Common myeloid progenitor, CD34-positive (primary cell): ENCODE results near the gene RXRG.
A peak's percentile ranks its signal among the peaks of the same experiment; 100 is the strongest.

Source experiments
- CTCF ChIA-PET: fragments of 350-600 bp; sonication (Branson Sonifier 250); formaldehyde crosslinking; loops from one replicate; lab custom pipeline; 2021; ENCODE audit warnings: antibody characterized with exemption; lab: Charles Lee
- POLR2A ChIA-PET: fragments of 350-600 bp; sonication (Branson Sonifier 250); formaldehyde crosslinking; loops from one replicate; lab custom pipeline; 2021; ENCODE audit warnings: antibody characterized with exemption; lab: Charles Lee
- DNase-seq, 3 donors: peaks; one replicate each; pipeline versions ENCODE4 v3.0.0 to v3.0.0-alpha.2; 2013
- H3K27ac ChIP-seq, 2 experiments: 1 replicate in 1 of 2; 2 replicates in 1 of 2; pipeline ENCODE4 v1.7.0; 2013; ENCODE audit warnings: inconsistent platforms in 2 of 2, low read length in 2 of 2, mild to moderate bottlenecking in 2 of 2, low read depth in 1 of 2, moderate library complexity in 1 of 2; ENCODE audit not compliant: severe bottlenecking in 2 of 2, insufficient read depth in 1 of 2, poor library complexity in 1 of 2
- H3K27me3 ChIP-seq, 5 experiments: replicated peaks in 2 of 5; 1 replicate in 3 of 5; 2 replicates in 2 of 5; pipeline versions ENCODE4 v1.6.1 to v1.7.0; 2013; ENCODE audit warnings: low read length in 4 of 5, mild to moderate bottlenecking in 2 of 5, moderate library complexity in 2 of 5, inconsistent platforms in 1 of 5; ENCODE audit not compliant: insufficient read depth in 5 of 5, control insufficient read depth in 4 of 5
- H3K36me3 ChIP-seq, 4 experiments: 1 replicate in 2 of 4; 2 replicates in 2 of 4; pipeline versions ENCODE4 v1.6.1 to v1.7.0; 2013; ENCODE audit warnings: low read length in 3 of 4, control low read depth in 1 of 4, mild to moderate bottlenecking in 1 of 4; ENCODE audit not compliant: control insufficient read depth in 4 of 4, insufficient read depth in 4 of 4
- H3K4me1 ChIP-seq, 4 experiments: 1 replicate in 3 of 4; 2 replicates in 1 of 4; pipeline versions ENCODE4 v1.6.1 to v1.7.1; 2013; ENCODE audit warnings: low read length in 3 of 4, mild to moderate bottlenecking in 3 of 4, control low read depth in 1 of 4, inconsistent platforms in 1 of 4, moderate library complexity in 1 of 4; ENCODE audit not compliant: control insufficient read depth in 4 of 4, insufficient read depth in 4 of 4; ENCODE audit errors: control extremely low read depth in 1 of 4
- H3K4me3 ChIP-seq, 7 experiments: 1 replicate in 4 of 7; 2 replicates in 3 of 7; pipeline versions ENCODE4 v1.5.1 to v1.7.0; 2013; ENCODE audit warnings: mild to moderate bottlenecking in 7 of 7, low read length in 6 of 7, moderate library complexity in 6 of 7, inconsistent platforms in 2 of 7, low read depth in 2 of 7, control low read depth in 1 of 7; ENCODE audit not compliant: insufficient read depth in 4 of 7, control insufficient read depth in 1 of 7; ENCODE audit errors: extremely low read depth in 1 of 7
- H3K9me3 ChIP-seq, 5 experiments: 1 replicate in 4 of 5; 2 replicates in 1 of 5; pipeline versions ENCODE4 v1.6.1 to v1.7.1; 2013; ENCODE audit warnings: low read length in 4 of 5, mild to moderate bottlenecking in 2 of 5, inconsistent platforms in 1 of 5, low read depth in 1 of 5, moderate library complexity in 1 of 5; ENCODE audit not compliant: control insufficient read depth in 4 of 5, insufficient read depth in 2 of 5; ENCODE audit errors: control extremely low read depth in 1 of 5
- WGBS: methylation state at CpG from one replicate; pipeline ENCODE4 v1.1.5; 2013; ENCODE audit not compliant: insufficient coverage; 5-methylcytosine and 5-hydroxymethylcytosine counted together

RXRG gene

DNA sequence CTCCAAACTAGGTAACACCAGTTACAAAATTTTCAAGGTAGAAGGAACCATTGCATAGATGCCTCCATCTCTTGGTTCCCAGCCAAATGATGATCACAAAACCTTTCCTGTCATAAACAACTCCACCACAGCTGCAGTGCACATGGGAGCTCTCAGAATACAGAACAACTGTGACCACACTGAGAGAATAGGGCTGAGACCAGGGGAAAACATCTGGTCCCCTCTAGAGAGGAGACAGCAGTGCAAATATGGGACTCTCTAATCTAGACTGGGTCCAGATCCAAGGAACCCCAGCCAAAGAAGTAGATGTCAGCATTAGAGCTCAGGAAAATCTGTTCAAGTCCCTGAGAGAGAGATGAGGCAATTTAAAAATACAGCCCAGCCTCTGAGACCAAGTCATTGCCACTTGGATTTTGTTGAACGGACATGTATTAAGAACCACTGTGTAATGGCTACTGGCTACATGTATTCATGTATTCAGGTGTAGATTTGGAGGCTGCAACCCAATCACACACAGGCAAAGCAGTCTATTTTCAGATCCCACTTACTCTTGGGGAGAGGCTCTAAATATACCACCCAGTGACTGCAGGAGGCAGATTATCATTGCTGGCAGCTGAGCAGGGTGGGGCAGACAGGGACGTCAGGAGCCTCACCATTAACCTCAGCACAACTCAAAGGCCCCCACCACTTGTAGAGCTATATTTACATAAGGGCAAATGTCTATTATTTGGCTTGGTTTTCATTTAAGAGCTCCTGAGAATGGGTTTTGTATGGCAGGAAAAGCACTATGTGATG is 7.6 kb upstream of the RXRG start:
- H3K27me3 ChIP-seq = peaks cover 3 to 19% (median 8%) of the 10 kb centered on the region in 5 experiments
- H3K4me1 ChIP-seq = no peaks in the 10 kb centered on the region
- no peaks in the 10 kb centered on the region for H3K36me3 ChIP-seq
- DNase-seq = peak in 1 of 3 donors; percentile 3
- H3K4me3 ChIP-seq = no peak overlapping the region
- WGBS = 88% methylated on average over 1 of the region's 2 CpGs
- CTCF ChIA-PET = interaction anchor here (1.3 kb wide), 1 partner anchor 8 kb away, joined by 4 read pairs; no protein-coding TSS in a partner anchor
- no peak overlapping the region for H3K27ac ChIP-seq
- no peaks in the 10 kb centered on the region for H3K9me3 ChIP-seq
- POLR2A ChIA-PET = no interaction called here

DNA sequence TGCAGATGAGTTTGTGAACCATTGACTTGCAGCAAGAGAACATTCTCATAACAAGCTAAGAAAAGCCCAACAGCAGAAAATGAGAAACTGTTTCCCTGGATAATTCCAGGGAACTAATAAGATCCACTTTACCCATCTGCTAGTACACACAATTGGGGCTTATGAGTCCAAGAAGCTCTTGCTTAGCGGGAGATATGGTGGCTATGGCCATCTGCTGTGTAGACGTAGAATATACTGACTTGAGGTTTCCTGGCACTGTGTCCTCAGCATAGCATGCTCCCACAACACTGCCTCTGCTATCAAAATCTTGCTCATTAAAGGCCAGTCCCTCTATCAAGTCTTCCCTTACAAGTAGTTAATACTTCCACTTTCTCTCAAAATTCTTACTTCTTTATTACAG is 6.8 kb upstream of the RXRG start:
- no peaks in the 10 kb centered on the region for H3K9me3 ChIP-seq
- no peaks in the 10 kb centered on the region for H3K4me1 ChIP-seq
- 94% methylated on average over 2 of the region's 2 CpGs for WGBS
- H3K27me3 ChIP-seq = peaks cover 4 to 25% (median 15%) of the 10 kb centered on the region in 5 experiments
- H3K4me3 ChIP-seq = no peak overlapping the region
- ChIA-PET POLR2A (no interaction called here), CTCF (interaction anchor here (1.1 to 1.9 kb wide), 3 partner anchors 9 to 16 kb away, joined by 3 to 5 read pairs (median 4); no protein-coding TSS in a partner anchor)
- no peak for DNase-seq
- H3K36me3 ChIP-seq = no peaks in the 10 kb centered on the region
- no peak overlapping the region for H3K27ac ChIP-seq

DNA sequence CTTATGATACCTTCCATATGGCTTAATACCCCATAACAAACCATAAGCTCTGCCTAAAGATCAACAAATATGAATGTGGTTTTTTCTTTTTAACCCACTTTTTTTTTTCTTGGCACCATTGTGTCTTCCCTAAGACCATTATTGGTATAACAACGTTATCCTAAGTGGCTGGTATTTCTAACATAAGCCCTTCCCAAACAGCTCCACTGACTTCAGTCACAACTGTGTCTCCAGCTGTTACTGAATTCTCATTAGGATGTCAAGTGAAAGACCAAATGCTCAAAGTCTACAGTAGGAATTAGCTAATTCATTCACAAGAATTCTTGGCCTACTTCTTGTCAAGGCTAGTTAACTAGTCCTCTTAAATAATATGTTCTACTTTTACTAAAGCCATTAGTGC is 4.2 kb upstream of the RXRG start:
- CTCF ChIA-PET = no interaction called here
- Histone ChIP-seq H3K27ac (no peak overlapping the region), H3K27me3 (peaks cover 25 to 50% (median 34%) of the 10 kb centered on the region in 5 experiments)

DNA sequence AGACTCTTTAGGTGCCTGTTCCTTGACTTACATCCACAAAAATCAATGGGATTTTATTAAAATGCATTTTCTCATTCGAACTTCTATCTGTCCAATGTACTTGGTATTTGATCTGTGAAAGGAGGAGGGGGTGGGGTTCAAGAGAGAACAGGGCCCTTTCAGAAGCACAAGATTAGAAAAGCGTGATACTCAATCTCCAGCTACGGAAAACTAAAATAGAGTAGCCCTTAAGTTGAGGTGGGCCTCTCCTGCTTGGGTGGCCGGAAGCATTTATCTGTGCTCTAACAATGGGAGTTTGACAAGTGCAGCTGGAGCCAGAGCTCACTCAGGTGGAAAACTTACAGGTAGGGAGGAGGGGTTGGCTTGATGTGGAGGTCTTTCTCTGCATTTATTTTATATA is 462 bp upstream of the RXRG start:
- POLR2A ChIA-PET = no interaction called here
- peak overlapping the region in 2 of 7 experiments; percentile 38 to 62 for H3K4me3 ChIP-seq
- CTCF ChIA-PET = interaction anchor here (1.6 kb wide), 1 partner anchor 12 kb away, joined by 3 read pairs; no protein-coding TSS in a partner anchor
- WGBS = 51% methylated on average over 3 of the region's 4 CpGs
- peaks cover 0 to 19% (median 2%) of the 10 kb centered on the region in 4 experiments for H3K4me1 ChIP-seq
- no peak for DNase-seq
- no peak overlapping the region for H3K27ac ChIP-seq
- no peaks in the 10 kb centered on the region for H3K9me3 ChIP-seq
- peaks cover 32 to 72% (median 47%) of the 10 kb centered on the region in 5 experiments for H3K27me3 ChIP-seq
- no peaks in the 10 kb centered on the region for H3K36me3 ChIP-seq

More for the DNA sequence above, 4.2 kb upstream of the RXRG start:
- Histone ChIP-seq H3K4me3 (no peak overlapping the region), H3K9me3 (no peaks in the 10 kb centered on the region), H3K4me1 (peaks cover 0 to 12% (median 2%) of the 10 kb centered on the region in 4 experiments), H3K36me3 (no peaks in the 10 kb centered on the region)
- POLR2A ChIA-PET = no interaction called here
- no CpG with 5 or more reads among the region's 1 CpG for whole genome bisulfite sequencing
- DNase-seq = no peak

DNA sequence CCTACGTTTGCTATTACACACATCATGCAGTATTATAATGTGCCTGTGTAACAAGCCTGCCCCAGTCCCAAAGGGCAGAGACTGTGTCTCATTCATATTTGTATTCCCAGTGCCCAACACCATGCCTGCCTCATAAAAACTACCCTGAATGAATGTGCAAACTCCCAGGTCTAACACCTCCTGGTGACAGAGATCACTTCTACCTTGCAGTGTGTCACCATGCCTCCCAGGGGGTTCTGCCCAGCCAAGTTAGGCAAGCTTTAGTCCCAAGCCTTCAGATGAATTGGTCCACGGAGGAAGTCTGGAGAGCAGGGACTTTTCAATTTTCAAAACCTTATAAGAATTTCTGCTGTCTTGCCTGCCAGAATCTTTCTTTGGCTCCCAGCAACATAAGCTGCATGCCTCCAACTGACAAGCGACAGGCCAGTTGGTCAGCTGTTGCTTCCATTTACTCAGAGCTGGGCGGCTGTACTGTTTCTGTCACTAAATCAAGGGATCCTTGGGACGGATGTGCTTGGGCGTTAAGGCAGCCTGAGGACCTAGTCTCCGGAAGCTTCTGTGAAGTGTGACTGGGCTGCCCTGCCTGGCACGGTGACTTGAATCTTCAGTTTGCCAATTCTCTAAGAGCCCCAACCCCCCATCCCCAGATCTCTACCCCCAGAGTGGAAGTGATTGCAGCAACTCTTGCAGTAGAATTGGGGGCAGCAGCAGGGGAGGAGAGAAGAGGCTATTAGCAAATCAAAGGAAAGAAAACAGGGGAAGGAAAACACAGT is 1.2 kb downstream of the RXRG start:
- ChIA-PET POLR2A (no interaction called here), CTCF (interaction anchor here (0.7 kb wide), 1 partner anchor 30 kb away, joined by 3 read pairs; no protein-coding TSS in a partner anchor)
- Histone ChIP-seq H3K4me1 (peaks cover 0 to 19% (median 2%) of the 10 kb centered on the region in 4 experiments), H3K36me3 (no peaks in the 10 kb centered on the region), H3K27ac (no peak overlapping the region), H3K4me3 (no peak overlapping the region), H3K9me3 (no peaks in the 10 kb centered on the region), H3K27me3 (peaks cover 28 to 80% (median 46%) of the 10 kb centered on the region in 5 experiments)
- WGBS = 11% methylated on average over 7 of the region's 8 CpGs
- DNase-seq = peak in 2 of 3 donors; percentile 42 to 57

DNA sequence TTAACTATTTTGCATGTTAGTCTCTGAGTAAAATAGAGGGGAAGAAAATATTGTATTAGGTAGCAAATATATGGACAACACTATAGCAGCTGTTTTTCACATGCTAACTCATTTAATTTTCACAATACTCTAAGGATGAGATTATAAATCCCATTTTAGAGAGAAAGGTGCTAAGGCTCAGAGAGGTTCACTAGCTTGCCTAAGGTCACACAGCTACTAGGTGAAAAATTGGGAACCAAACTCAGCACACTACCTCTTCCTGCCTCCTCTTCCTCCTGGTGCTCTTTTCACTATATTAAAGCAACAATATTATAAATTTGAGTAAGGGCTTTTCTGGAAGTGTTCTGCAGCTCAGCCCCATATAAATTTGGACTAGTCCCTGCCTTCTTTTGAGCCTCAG is 2.3 kb downstream of the RXRG start:
- DNase-seq = no peak
- POLR2A ChIA-PET = no interaction called here
- H3K9me3 ChIP-seq = no peaks in the 10 kb centered on the region
- peaks cover 0 to 19% (median 2%) of the 10 kb centered on the region in 4 experiments for H3K4me1 ChIP-seq
- H3K27ac ChIP-seq = no peak overlapping the region
- H3K4me3 ChIP-seq = no peak overlapping the region
- CTCF ChIA-PET = interaction anchor here (0.7 to 1.7 kb wide), 2 partner anchors 18 to 29 kb away, joined by 3 read pairs; no protein-coding TSS in a partner anchor
- H3K27me3 ChIP-seq = peaks cover 28 to 77% (median 46%) of the 10 kb centered on the region in 5 experiments
- H3K36me3 ChIP-seq = no peaks in the 10 kb centered on the region
